ENCODE measurements around the gene NHLRC2. TPM values are rescaled to one million over a fixed set of nuclear protein-coding genes. Genes with fewer than 3 reads are reported as not detected.
"Not testable (repeated sequence)": the region's sequence is repeated elsewhere in the genome, so short reads cannot be mapped to it uniquely, and the experiment has no call there.

Gene NHLRC2
- total and polyA plus RNA-seq, 4 donors: 4.2 to 49.0 (median 26.9) TPM

DNA sequence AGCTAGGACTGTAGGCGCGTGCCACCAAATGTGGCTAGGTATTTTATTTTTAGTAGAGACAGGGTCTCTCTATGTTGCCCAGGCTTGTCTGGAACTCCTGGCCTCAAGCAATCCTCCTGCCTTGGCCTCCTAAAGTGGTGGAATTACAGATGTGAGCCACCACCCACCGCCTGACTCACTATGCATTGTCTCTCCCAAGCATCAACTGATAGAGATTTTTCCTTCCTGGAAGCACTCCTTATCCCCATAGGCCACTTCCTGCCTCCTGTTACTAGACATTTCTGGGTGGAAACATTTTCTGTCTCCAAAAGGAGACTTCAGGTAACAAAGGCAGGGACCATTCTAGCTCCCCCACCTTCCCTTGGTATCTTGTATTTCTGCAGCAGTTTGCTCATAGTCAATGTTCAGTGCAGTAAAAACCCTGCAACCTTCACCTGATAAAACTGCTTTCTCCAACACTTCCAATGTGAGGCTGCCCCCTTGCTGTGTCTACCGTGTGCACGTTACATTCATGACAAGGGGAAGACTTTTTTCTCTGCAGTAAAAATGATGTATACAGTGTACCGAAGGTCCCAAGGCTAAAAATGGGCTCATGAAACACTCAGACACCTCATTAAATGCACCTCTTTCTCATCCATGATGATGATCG is 84.9 kb downstream of the NHLRC2 start:
- no peak for ATAC-seq (ENCODE audit: insufficient read depth, low FRiP score)
- Histone ChIP-seq H3K27me3 (ENCODE audit: control insufficient read depth in 3 of 3, insufficient read depth in 3 of 3, low read length in 2 of 3) (no peaks in the 10 kb centered on the region), H3K4me3 (no peak overlapping the region), H3K4me1 (ENCODE audit: control insufficient read depth in 5 of 5, insufficient read depth in 5 of 5, low read length in 5 of 5) (peaks cover 0 to under 1% (median 0%) of the 10 kb centered on the region in 5 donors), H3K9ac (ENCODE audit: insufficient read depth in 1 of 2, low read length in 2 of 2) (no peak overlapping the region), H3K36me3 (ENCODE audit: control insufficient read depth in 4 of 4, insufficient read depth in 4 of 4, low read length in 4 of 4) (no peaks in the 10 kb centered on the region), H3K27ac (ENCODE audit: low read depth in 1 of 2, low read length in 1 of 2) (no peak overlapping the region), H3K9me3 (ENCODE audit: control insufficient read depth in 4 of 4, insufficient read depth in 3 of 4, low read length in 3 of 4) (no peaks in the 10 kb centered on the region)
- DNase-seq: no peak
- TF ChIP-seq, protein P1, sequence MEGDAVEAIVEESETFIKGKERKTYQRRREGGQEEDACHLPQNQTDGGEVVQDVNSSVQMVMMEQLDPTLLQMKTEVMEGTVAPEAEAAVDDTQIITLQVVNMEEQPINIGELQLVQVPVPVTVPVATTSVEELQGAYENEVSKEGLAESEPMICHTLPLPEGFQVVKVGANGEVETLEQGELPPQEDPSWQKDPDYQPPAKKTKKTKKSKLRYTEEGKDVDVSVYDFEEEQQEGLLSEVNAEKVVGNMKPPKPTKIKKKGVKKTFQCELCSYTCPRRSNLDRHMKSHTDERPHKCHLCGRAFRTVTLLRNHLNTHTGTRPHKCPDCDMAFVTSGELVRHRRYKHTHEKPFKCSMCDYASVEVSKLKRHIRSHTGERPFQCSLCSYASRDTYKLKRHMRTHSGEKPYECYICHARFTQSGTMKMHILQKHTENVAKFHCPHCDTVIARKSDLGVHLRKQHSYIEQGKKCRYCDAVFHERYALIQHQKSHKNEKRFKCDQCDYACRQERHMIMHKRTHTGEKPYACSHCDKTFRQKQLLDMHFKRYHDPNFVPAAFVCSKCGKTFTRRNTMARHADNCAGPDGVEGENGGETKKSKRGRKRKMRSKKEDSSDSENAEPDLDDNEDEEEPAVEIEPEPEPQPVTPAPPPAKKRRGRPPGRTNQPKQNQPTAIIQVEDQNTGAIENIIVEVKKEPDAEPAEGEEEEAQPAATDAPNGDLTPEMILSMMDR (IDR thresholded peaks at IDR 0.05; ENCODE audit: control extremely low read depth, extremely low read depth): no peak
- 81 to 83% methylated on average over 7 of the region's 7 CpGs for WGBS, 2 donors

DNA sequence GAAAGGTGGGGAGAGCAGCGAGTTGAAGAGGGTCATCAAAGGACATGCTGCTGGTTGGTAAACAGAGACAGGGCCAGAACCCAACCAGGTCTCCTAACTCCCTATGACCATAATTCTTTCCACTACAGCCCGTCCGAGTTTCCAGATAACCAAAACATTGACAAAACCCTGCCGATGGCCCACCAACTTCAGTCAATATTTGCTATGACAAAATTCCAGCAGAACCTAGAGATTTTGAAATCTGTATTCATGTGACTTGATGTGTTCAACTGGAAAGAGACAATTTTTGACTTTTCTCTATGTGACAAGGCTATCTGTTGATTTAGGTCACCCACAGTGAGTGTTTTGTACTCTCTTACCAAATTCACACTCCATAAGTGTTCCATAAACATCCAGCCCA is 86.7 kb downstream of the NHLRC2 start:
- no peak for DNase-seq
- ATAC-seq (ENCODE audit: insufficient read depth, low FRiP score): no peak
- Histone ChIP-seq H3K36me3 (ENCODE audit: control insufficient read depth in 4 of 4, insufficient read depth in 4 of 4, low read length in 4 of 4) (no peaks in the 10 kb centered on the region), H3K27me3 (ENCODE audit: control insufficient read depth in 3 of 3, insufficient read depth in 3 of 3, low read length in 2 of 3) (no peaks in the 10 kb centered on the region), H3K27ac (ENCODE audit: low read depth in 1 of 2, low read length in 1 of 2) (no peak overlapping the region), H3K4me3 (no peak overlapping the region), H3K4me1 (ENCODE audit: control insufficient read depth in 5 of 5, insufficient read depth in 5 of 5, low read length in 5 of 5) (peaks cover 0 to 8% (median 0%) of the 10 kb centered on the region in 5 donors), H3K9ac (ENCODE audit: insufficient read depth in 1 of 2, low read length in 2 of 2) (no peak overlapping the region), H3K9me3 (ENCODE audit: control insufficient read depth in 4 of 4, insufficient read depth in 3 of 4, low read length in 3 of 4) (no peaks in the 10 kb centered on the region)
- TF ChIP-seq, protein P1 (IDR thresholded peaks at IDR 0.05; ENCODE audit: control extremely low read depth, extremely low read depth): no peak
- WGBS, 2 donors: 87 to 88% methylated on average over 4 of the region's 4 CpGs

DNA sequence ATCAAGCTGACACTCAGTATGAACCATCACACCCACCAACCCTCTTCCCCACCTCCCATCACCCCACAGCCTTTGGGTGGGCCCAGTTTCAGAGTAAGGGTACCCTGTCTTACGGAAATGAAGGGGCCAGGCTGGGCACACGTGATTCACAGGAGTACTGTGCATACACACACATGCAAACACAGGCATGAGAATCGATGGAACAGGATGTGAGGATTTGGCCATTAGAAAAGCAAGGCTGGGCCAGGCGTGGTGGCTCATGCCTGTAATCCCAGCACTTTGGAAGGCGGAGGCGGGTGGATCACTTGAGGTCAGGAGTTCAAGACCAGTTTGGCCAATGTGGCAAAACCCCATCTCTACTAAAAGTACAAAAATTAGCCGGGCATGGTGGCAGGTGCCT is 88.7 kb downstream of the NHLRC2 start:
- H3K4me1 ChIP-seq (ENCODE audit: control insufficient read depth in 5 of 5, insufficient read depth in 5 of 5, low read length in 5 of 5): peaks cover 0 to 16% (median 0%) of the 10 kb centered on the region in 5 donors
- not testable (repeated sequence) for ATAC-seq (ENCODE audit: insufficient read depth, low FRiP score); DNase-seq; H3K36me3 ChIP-seq (ENCODE audit: control insufficient read depth in 4 of 4, insufficient read depth in 4 of 4, low read length in 4 of 4); H3K9me3 ChIP-seq (ENCODE audit: control insufficient read depth in 4 of 4, insufficient read depth in 3 of 4, low read length in 3 of 4); H3K9ac ChIP-seq (ENCODE audit: insufficient read depth in 1 of 2, low read length in 2 of 2); H3K27me3 ChIP-seq (ENCODE audit: control insufficient read depth in 3 of 3, insufficient read depth in 3 of 3, low read length in 2 of 3); H3K27ac ChIP-seq (ENCODE audit: low read depth in 1 of 2, low read length in 1 of 2); H3K4me3 ChIP-seq
- 97% methylated on average over 7 of the region's 7 CpGs for WGBS, 2 donors

DNA sequence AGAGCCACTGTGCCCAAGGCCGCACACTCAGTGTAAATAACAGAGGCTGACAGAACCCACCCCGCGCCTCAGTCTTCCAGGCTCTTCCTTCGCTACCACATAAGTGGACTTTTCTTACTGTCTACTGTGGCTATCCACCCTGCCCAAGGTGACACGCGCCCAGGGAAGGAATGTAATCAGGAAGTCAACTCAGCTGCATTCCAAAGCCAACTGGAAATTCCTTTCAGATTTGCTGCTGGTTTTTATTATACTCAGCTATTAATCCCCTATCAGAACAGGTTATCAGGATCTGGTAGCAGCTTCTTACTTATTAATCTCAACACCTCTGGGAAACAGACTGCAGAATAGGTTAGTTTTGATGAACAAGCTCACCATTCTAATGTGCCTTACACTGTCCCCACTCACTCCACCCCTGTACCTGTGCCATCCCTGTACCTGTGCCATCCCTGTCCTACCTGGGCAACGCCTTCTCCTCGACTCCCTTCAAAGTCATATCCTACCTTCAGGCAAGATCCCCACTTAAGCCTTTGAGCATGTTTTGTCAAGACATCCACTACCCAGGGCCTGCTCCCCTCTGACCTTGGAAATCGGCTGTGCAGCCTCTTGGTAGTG is 90.7 kb downstream of the NHLRC2 start:
- TF ChIP-seq, protein P1 (IDR thresholded peaks at IDR 0.05; ENCODE audit: control extremely low read depth, extremely low read depth): no peak
- Histone ChIP-seq H3K9me3 (ENCODE audit: control insufficient read depth in 4 of 4, insufficient read depth in 3 of 4, low read length in 3 of 4) (no peaks in the 10 kb centered on the region), H3K27ac (ENCODE audit: low read depth in 1 of 2, low read length in 1 of 2) (peak overlapping the region in 1 of 2 donors; percentile 78), H3K27me3 (ENCODE audit: control insufficient read depth in 3 of 3, insufficient read depth in 3 of 3, low read length in 2 of 3) (no peaks in the 10 kb centered on the region), H3K4me1 (ENCODE audit: control insufficient read depth in 5 of 5, insufficient read depth in 5 of 5, low read length in 5 of 5) (peaks cover 0 to 16% (median 0%) of the 10 kb centered on the region in 5 donors), H3K9ac (ENCODE audit: insufficient read depth in 1 of 2, low read length in 2 of 2) (no peak overlapping the region), H3K36me3 (ENCODE audit: control insufficient read depth in 4 of 4, insufficient read depth in 4 of 4, low read length in 4 of 4) (no peaks in the 10 kb centered on the region), H3K4me3 (no peak overlapping the region)
- DNase-seq (no peak), ATAC-seq (ENCODE audit: insufficient read depth, low FRiP score) (peak; percentile 62)
- WGBS, 2 donors: 70 to 71% methylated on average over 9 of the region's 9 CpGs
